AG04450 (cell line): ENCODE data around the gene TAS2R46. TPM values are rescaled to one million over a fixed set of nuclear protein-coding genes. Genes with fewer than 3 reads are reported as not detected.

Source experiments
- CTCF ChIA-PET: fragments of 300-600, 350-600 bp; formaldehyde crosslinking; extraction: SDS; loops from one replicate; lab custom pipeline; 2022; ENCODE audit warnings: antibody characterized with exemption, inconsistent platforms; lab: Charles Lee
- POLR2A ChIA-PET: fragments of 350-600 bp; formaldehyde crosslinking; extraction: SDS; loops from one replicate; lab custom pipeline; 2021; ENCODE audit warnings: antibody characterized with exemption, inconsistent platforms; lab: Yijun Ruan, JAX
- DNase-seq: peaks from one replicate; pipeline ENCODE4 v3.0.0-alpha.2; 2011; ENCODE audit warnings: low read depth, low spot score
- H3K27ac ChIP-seq: one replicate; pipeline ENCODE4 v1.5.1; 2012; ENCODE audit warnings: low read depth, low read length, control low read depth
- H3K27me3 ChIP-seq: one replicate; pipeline ENCODE4 v1.6.0; 2012; ENCODE audit warnings: low read length; ENCODE audit not compliant: control insufficient read depth, insufficient read depth
- H3K4me3 ChIP-seq: 2 replicates; pipeline ENCODE4 v1.5.1; 2011; ENCODE audit warnings: mild to moderate bottlenecking, low read depth, low read length, control low read depth
- H3K9me3 ChIP-seq: 2 replicates; pipeline ENCODE4 v1.5.1; 2012; ENCODE audit warnings: low read length; ENCODE audit not compliant: control insufficient read depth, insufficient read depth
- polyA plus RNA-seq: library from polyadenylated mRNA; depleted of rRNA; stranded (reverse); fragments of >200 nt; gene quantifications from 2 replicates; pipeline ENCODE4 v1.2.3, GENCODE V29; 2011
- TF ChIP-seq, protein P1 (sequence below): IDR thresholded peaks from 2 replicates; pipeline ENCODE4 v1.5.1; 2011; ENCODE audit warnings: low read depth, low read length, control low read depth, inconsistent platforms

The TAS2R46 gene
- polyA plus RNA-seq, 1 experiment = not detected

DNA sequence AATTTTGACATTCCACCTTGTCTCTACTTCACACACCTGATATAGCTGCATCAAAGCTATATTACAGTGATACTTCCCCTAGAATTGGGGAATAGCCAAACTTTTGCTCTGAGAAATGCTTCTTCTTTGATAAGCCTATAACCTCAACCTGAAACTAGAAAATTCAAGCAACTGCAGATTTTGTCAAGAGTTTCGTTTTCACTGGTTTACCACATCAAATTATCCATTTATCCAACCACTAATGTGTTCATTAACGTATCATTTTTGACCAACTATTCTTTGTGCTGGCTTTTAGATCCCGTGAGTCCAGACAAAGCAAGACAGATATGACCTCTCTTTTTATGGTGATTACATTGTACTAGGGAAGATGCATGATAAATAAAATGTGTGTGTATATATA is 13.5 kb upstream of the TAS2R46 start:
- no peak overlapping the region for H3K27ac ChIP-seq
- no peaks in the 10 kb centered on the region for H3K9me3 ChIP-seq
- POLR2A ChIA-PET = interaction anchor here (0.5 kb wide), 1 partner anchor 56 kb away, joined by 3 read pairs; no protein-coding TSS in a partner anchor
- no peak for DNase-seq
- H3K27me3 ChIP-seq = no peaks in the 10 kb centered on the region
- H3K4me3 ChIP-seq = no peak overlapping the region
- TF ChIP-seq, protein P1, sequence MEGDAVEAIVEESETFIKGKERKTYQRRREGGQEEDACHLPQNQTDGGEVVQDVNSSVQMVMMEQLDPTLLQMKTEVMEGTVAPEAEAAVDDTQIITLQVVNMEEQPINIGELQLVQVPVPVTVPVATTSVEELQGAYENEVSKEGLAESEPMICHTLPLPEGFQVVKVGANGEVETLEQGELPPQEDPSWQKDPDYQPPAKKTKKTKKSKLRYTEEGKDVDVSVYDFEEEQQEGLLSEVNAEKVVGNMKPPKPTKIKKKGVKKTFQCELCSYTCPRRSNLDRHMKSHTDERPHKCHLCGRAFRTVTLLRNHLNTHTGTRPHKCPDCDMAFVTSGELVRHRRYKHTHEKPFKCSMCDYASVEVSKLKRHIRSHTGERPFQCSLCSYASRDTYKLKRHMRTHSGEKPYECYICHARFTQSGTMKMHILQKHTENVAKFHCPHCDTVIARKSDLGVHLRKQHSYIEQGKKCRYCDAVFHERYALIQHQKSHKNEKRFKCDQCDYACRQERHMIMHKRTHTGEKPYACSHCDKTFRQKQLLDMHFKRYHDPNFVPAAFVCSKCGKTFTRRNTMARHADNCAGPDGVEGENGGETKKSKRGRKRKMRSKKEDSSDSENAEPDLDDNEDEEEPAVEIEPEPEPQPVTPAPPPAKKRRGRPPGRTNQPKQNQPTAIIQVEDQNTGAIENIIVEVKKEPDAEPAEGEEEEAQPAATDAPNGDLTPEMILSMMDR = no peak
- CTCF ChIA-PET = no interaction called here

DNA sequence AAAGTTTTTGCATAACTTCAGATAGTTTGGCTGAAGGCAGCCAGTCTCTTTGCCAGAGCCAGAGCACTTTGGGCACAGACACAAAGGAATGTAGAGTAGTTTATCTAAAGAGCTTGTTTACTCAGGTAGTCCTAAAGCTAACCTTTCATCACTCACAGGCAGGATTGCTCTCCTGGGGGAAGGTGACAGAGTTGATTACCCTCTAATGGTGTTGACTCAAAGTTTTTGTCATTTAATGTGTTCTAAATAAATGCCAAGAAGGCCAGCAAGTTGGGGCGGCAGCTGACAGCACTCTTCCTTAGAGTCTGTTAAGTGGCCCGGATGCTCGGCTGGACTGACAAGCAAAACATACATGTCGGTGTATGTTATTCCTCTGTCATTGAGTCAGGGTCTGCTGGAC is 9.3 kb upstream of the TAS2R46 start:
- ChIA-PET POLR2A (no interaction called here), CTCF (no interaction called here)
- no peak for DNase-seq
- H3K27ac ChIP-seq = no peak overlapping the region
- H3K9me3 ChIP-seq = no peaks in the 10 kb centered on the region
- no peaks in the 10 kb centered on the region for H3K27me3 ChIP-seq
- TF ChIP-seq, protein P1 = no peak
- H3K4me3 ChIP-seq = no peak overlapping the region

DNA sequence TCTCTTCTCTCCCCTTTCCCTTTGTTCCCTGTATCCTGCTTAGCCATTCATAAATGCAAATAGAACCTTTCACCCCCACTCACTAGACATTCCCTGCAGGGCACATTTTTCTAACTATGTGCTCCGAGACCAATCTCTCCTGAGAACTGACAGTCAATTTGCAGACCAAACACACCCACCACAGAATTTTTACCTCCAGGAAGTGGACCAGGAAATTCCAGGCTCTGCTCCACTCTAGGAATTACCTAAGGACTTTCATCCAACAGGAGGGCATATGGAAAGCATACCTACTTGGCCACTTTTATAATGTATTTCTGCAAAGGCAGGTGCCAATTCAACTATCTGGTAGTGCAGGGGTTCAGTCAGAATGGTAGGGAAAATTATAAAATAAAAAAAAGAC is 8.9 kb upstream of the TAS2R46 start:
- Histone ChIP-seq H3K9me3 (no peaks in the 10 kb centered on the region), H3K4me3 (no peak overlapping the region), H3K27me3 (no peaks in the 10 kb centered on the region), H3K27ac (no peak overlapping the region)
- POLR2A ChIA-PET = no interaction called here
- CTCF ChIA-PET = no interaction called here
- DNase-seq = no peak
- TF ChIP-seq, protein P1 = no peak

DNA sequence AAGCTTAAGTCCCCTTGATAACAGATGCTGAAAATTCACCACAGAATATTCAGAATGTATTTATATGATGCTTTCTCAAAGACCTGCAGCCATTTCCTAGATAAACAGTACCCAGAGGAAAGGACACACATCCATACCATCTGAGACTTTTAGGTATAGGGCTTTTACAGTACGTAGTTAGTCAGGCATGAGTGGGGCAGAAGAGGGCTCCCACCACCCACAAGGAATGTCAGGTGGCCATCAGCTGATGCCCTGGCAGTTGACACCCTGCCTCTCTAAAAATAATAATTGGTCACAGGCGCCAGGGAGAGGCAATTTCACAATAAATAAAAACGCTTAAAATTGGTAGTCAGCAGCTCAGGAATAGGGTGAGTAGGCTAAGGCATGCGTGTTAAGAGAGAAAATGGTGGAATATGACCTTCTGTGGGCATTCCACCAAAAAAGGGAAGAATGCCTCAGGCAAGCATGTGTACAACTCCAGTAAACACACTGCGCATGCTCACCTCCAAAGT is 7.8 kb upstream of the TAS2R46 start:
- Histone ChIP-seq H3K27me3 (no peaks in the 10 kb centered on the region), H3K4me3 (no peak overlapping the region), H3K9me3 (no peaks in the 10 kb centered on the region), H3K27ac (no peak overlapping the region)
- ChIA-PET CTCF (no interaction called here), POLR2A (no interaction called here)
- TF ChIP-seq, protein P1 = no peak
- no peak for DNase-seq

DNA sequence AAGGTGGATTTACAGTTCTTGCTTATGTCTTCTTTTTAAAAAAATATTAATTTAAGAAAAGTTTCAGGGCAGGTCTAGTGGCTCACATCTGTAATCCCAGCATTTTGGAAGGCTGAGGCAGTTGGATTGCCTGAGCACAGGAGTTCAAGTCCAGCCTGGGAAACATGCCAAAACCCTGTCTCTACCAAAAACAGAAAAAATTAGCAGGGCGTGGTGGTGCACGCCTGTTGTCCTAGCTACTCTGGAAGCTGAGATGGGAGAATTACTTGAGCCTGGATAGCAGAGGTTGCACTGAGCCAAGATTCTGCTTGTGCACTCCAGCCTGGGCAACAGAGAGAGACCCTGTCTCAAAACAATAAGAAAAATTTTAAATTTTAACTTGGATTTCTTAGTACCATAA is 5.4 kb upstream of the TAS2R46 start:
- TF ChIP-seq, protein P1 = no peak
- ChIA-PET CTCF (no interaction called here), POLR2A (no interaction called here)

More for the DNA sequence above, 5.4 kb upstream of the TAS2R46 start:
- Histone ChIP-seq H3K4me3 (no peak overlapping the region), H3K27me3 (no peaks in the 10 kb centered on the region), H3K27ac (no peak overlapping the region), H3K9me3 (no peaks in the 10 kb centered on the region)
- DNase-seq = no peak
